AG10803 (cell line): ENCODE measurements around the gene SLC29A1.

Experiments used
- DNase-seq: peaks from one replicate; pipeline ENCODE4 v3.0.0; 2010; ENCODE audit warnings: low read depth
- H3K4me3 ChIP-seq: 2 replicates; pipeline ENCODE4 v1.5.1; 2011; ENCODE audit warnings: mild to moderate bottlenecking, low read length, control low read depth
- TF ChIP-seq, protein P1 (sequence below): conservative IDR thresholded peaks from 2 replicates; pipeline ENCODE4 v1.5.1; 2011; ENCODE audit warnings: mild to moderate bottlenecking, low read length, control low read depth, inconsistent platforms

The SLC29A1 gene

DNA sequence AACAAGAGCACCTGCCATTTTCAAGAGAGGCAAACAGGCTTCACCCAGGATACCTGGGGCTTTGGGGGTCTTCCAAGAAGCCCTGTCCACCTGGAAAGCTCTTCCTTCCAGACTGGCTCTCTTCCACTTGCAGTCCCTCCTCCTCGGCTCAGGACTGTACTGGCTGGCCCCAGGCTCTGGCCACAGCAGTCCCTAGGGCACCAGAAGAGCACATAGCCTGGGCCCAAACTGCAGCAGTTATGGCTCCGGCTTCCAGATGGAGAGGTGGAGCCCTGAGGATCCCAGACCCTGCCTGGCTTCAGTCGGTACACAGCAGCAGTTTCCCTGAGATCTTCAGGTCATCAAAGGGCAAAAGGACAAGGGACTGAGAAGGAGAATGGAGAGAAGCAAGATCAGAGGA lies 35.5 kb downstream of the SLC29A1 start:
- H3K4me3 ChIP-seq = no peak overlapping the region
- no peak for DNase-seq
- TF ChIP-seq, protein P1, sequence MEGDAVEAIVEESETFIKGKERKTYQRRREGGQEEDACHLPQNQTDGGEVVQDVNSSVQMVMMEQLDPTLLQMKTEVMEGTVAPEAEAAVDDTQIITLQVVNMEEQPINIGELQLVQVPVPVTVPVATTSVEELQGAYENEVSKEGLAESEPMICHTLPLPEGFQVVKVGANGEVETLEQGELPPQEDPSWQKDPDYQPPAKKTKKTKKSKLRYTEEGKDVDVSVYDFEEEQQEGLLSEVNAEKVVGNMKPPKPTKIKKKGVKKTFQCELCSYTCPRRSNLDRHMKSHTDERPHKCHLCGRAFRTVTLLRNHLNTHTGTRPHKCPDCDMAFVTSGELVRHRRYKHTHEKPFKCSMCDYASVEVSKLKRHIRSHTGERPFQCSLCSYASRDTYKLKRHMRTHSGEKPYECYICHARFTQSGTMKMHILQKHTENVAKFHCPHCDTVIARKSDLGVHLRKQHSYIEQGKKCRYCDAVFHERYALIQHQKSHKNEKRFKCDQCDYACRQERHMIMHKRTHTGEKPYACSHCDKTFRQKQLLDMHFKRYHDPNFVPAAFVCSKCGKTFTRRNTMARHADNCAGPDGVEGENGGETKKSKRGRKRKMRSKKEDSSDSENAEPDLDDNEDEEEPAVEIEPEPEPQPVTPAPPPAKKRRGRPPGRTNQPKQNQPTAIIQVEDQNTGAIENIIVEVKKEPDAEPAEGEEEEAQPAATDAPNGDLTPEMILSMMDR = no peak

DNA sequence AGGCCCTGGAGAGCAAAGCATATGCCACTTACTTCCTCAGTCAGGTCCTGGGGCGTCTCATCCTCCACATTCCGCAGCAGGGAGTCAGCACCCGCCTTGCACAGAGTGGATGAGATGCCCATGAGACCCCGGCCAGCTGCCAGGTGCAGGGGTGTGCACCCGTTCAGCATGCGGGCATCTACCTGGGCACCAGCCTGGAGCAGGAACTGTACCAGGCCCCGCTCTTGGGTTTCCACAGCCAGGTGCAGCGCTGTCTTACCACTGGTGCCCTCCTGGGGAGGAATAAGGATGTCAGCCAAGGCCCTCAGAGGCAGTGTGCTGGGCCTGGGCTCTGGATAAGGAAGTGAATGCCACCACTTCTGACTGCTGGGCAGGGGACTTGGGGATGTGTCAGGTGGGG lies 36.6 kb downstream of the SLC29A1 start:
- TF ChIP-seq, protein P1 = no peak
- H3K4me3 ChIP-seq = no peak overlapping the region
- no peak for DNase-seq

- H3K4me3 ChIP-seq = no peak overlapping the region
- no peak for DNase-seq
- TF ChIP-seq, protein P1 = no peak
Measured at GRCh38 chr6:44260451-44261297, 37.3 kb downstream of the SLC29A1 start.

GRCh38 chr6:44261581-44261980 lies 38.2 kb downstream of the SLC29A1 start:
- no peak for DNase-seq
- TF ChIP-seq, protein P1 = no peak
- no peak overlapping the region for H3K4me3 ChIP-seq

DNA sequence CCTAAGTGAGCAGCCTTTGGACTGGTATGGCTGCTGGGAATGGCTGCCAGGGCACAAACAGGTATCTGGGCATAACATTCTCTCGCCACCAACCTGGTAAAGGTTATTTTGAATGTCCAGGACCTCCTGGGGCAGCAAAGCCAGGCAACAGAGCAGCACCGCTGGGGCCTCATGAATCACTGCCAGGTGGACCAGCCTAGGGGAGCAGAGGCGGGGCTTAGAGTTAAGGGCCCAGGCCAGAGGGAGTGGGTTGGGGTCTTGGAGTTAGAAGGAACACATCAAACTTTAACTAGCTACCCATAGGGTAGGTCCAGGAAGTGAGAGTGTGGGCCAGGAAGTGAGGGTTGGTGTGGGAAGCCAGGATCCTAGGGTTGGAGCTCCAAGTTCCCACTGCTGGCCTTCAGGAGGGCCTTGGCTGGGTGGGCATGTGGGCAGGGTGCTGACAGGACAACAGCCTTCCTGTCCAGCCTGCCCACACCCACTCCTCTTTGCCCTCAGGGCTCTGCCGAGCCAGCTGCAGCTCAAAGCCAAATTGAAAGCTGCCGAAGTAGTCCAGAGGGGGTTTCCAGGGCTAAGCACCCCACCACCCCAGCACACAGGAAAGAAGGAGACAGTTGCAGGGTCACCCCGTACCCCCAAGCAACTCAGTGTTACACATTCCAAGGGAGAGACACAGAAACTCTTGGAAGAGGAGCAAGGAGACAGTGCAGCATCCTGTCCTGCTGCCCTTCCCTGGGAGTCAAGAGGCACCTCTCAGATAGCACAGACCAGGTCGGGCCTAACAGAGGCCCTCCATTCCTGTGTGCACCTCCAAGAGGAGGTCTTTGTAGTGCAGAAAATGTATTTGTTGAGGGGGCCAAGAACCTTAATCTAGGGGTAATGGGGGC lies 39.3 kb downstream of the SLC29A1 start:
- peak overlapping the region; percentile 27; the same call in 1 of the 2 replicates for H3K4me3 ChIP-seq
- DNase-seq = no peak
- TF ChIP-seq, protein P1 = no peak

GRCh38 chr6:44263354-44264100 lies 40.1 kb downstream of the SLC29A1 start:
- no peak for DNase-seq
- TF ChIP-seq, protein P1 = no peak
- peak overlapping the region; percentile 82 for H3K4me3 ChIP-seq
